GM12874 (cell line): ENCODE data around the gene PDE2A.

Experiments
- CTCF ChIP-seq: IDR thresholded peaks from 2 replicates; pipeline ENCODE4 v1.5.1; 2011; ENCODE audit warnings: low read depth, mild to moderate bottlenecking, control low read depth, low read length, moderate library complexity; ENCODE audit not compliant: insufficient read depth

The PDE2A gene

GRCh38 chr11:72652133-72652532 lies 22.1 kb downstream of the PDE2A start:
- no peak for TF ChIP-seq CTCF

- no peak for TF ChIP-seq CTCF
Observed at GRCh38 chr11:72649215-72649976, 24.8 kb downstream of the PDE2A start.

GRCh38 chr11:72648384-72649136 lies 25.7 kb downstream of the PDE2A start:
- no peak for TF ChIP-seq CTCF

- TF ChIP-seq CTCF = no peak
Observed at GRCh38 chr11:72647882-72648281, 26.3 kb downstream of the PDE2A start.

- no peak for TF ChIP-seq CTCF
Observed at GRCh38 chr11:72646472-72646871, 27.8 kb downstream of the PDE2A start.

- no peak for TF ChIP-seq CTCF
Observed at GRCh38 chr11:72646024-72646423, 28.2 kb downstream of the PDE2A start.

GRCh38 chr11:72643547-72643946 lies 30.7 kb downstream of the PDE2A start:
- no peak for TF ChIP-seq CTCF
